22Rv1 (cell line): ENCODE data around the gene UBE2QL1.

Experiments used
- H3K27ac ChIP-seq: fragments of 450-650 bp; 2 replicates; pipeline ENCODE4 v1.5.1; 2017
- ZFX ChIP-seq: fragments of 450-650 bp; IDR thresholded peaks from 2 replicates; pipeline ENCODE4 v1.6.1; 2017; ENCODE audit warnings: antibody characterized with exemption, borderline replicate concordance
- TF ChIP-seq, protein P1 (sequence below): fragments of 450-650 bp; IDR thresholded peaks from 2 replicates; pipeline ENCODE4 v1.5.1; 2017; ENCODE audit warnings: mild to moderate bottlenecking

Gene UBE2QL1

DNA sequence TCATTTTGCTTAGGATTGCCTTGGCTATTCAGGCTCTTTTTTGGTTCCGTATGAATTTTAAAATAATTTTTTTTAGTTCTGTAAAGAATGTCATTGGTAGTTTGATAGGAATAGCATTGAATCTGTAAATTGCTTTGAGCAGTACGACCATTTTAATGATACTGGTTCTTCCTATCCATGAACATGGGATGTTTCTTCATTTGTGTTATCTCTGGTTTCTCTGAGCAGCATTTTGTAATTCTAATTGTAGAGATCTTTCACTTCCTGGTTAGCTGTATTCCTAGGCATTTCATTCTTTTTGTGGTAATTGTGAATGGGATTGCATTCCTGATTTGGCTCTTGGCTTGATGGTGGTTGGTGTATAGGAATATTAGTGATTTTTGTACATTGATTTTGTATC lies 6.3 kb upstream of the UBE2QL1 start:
- TF ChIP-seq, protein P1, sequence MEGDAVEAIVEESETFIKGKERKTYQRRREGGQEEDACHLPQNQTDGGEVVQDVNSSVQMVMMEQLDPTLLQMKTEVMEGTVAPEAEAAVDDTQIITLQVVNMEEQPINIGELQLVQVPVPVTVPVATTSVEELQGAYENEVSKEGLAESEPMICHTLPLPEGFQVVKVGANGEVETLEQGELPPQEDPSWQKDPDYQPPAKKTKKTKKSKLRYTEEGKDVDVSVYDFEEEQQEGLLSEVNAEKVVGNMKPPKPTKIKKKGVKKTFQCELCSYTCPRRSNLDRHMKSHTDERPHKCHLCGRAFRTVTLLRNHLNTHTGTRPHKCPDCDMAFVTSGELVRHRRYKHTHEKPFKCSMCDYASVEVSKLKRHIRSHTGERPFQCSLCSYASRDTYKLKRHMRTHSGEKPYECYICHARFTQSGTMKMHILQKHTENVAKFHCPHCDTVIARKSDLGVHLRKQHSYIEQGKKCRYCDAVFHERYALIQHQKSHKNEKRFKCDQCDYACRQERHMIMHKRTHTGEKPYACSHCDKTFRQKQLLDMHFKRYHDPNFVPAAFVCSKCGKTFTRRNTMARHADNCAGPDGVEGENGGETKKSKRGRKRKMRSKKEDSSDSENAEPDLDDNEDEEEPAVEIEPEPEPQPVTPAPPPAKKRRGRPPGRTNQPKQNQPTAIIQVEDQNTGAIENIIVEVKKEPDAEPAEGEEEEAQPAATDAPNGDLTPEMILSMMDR: no peak
- no peak for TF ChIP-seq ZFX
- no peak overlapping the region for H3K27ac ChIP-seq

DNA sequence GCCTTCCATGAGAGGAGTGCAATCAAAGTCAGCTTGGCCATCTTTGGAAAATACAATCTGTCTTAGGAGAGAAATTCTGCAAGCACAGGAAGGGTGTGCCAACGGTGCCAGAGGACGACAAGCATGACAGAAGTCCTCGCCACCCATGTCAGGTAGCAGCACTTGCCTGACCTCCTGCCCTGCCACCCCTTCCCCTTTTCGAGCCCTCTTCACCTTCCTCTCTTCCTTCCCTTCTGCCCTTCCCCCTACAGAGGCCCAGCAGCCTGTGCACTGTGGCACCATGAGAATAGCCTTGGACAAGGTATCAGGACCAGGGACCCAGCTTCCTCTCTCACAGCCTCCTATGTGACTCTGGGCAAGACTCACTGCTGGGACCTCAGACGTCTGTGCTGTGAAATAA lies 5.3 kb upstream of the UBE2QL1 start:
- TF ChIP-seq, protein P1: no peak
- TF ChIP-seq ZFX: no peak
- no peak overlapping the region for H3K27ac ChIP-seq

DNA sequence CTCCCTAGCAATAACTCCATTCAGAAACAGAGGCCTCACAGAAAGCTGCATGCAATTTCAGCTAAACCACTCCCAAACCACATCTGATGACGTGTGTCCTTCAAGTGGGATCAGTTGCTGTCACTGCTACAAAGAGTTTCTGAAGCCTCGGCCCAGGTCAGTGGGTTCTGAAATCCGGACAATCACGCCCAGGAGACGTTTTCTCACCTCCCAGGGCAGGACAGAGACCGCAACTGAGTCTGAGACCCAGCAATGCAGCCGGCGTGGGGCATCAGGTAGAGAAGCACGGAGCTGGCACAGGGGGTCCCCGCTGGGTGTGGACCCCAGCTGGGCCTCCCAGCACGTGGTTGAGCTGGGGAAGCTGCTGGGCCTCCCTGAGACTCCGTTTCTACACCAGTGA lies 2.6 kb upstream of the UBE2QL1 start:
- TF ChIP-seq, protein P1: no peak
- TF ChIP-seq ZFX: no peak

DNA sequence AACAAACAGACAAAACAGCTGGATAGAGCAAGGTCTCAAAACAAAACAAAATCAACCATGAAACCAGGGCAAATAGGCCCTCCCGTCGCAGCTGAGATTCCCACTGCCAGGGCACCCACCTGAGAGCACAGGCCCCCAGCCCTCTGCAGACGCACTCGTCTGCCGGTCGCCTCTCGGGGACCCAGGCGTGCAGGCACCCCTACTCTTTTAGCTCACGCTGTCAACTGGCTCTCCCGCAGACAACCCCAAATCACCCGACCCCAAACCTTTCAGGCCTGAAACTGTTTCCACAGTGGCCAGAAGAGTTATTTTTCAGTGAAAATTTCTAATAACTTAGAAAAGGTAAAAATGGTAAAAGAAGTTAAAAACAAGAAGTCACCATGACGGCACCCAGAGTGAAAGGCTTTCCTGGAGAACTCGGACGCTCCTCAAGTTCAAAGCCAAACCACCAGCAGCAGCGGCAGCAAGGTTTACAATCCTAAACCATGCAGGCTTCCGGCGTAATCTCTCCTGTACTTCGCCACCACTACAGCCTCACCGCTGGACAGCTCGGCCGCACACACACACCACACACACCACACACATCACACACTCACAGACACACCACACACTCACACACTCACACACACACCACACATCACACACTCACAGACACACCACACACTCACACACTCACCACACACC lies 1.9 kb upstream of the UBE2QL1 start:
- TF ChIP-seq, protein P1: no peak
- TF ChIP-seq ZFX: no peak
- H3K27ac ChIP-seq: no peak overlapping the region

More for the DNA sequence above, 2.6 kb upstream of the UBE2QL1 start:
- H3K27ac ChIP-seq: no peak overlapping the region

DNA sequence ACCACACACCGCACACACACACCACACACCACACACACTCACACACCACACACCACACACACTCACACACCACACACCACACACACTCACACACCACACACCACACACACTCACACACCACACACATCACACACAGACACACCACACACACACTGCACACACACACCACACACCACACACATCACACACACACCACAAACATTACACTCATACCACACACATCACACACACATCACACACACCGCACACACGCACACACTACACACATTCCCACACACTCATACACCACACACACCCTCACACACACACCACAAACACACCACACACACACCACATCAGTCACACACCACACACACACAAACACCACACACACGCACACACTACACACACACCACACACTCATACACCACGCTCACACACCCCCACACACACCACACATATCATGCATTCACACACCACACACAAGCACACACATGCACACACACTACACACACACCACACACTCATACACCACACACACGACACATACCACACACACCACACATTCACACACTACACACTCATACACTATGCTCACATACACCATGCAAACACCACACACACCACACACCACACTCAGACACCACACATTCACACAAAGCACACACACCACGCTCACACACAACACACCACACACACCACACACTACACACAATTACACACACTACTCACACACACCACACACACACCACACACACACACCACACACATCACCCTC lies 1.1 kb upstream of the UBE2QL1 start:
- no peak for TF ChIP-seq ZFX
- TF ChIP-seq, protein P1: no peak
- no peak overlapping the region for H3K27ac ChIP-seq

DNA sequence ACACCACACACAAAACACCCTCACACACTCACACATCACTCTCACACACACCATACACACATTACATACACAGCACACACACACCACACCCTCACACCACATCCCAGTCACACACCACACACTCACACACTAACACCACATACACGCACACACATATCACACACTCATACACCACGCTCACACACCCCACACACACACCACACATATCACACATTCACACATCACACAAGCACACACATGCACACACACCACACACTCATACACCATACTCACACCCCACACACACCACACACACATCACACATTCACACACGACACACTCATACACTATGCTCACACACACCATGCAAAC lies 543 bp upstream of the UBE2QL1 start:
- TF ChIP-seq, protein P1: no peak
- TF ChIP-seq ZFX: no peak
- H3K27ac ChIP-seq: no peak overlapping the region
